ENCODE measurements around the gene LMLN.
"Not testable (repeated sequence)": the region's sequence is repeated elsewhere in the genome, so short reads cannot be mapped to it uniquely, and the experiment has no call there.

LMLN gene

DNA sequence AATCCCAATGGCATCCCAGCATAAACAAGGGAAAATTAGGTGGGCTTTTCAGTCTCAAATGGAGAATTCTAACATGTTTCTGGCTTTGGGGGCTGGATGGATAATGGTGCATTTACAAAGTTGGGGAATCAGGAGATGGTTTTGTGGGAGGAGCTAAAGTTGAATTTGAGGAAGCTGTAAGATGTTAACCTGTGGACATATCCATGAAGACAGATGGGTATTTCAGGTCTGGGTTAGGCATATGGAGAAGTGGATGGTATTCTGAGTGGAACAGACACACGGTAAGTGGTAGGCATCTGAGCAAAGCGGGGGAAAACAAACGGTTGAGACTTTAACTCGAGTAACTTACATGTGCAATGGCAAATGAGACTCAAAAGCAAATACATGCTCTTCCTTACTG lies 1.7 kb upstream of the LMLN start:
- no peak for DNase-seq

DNA sequence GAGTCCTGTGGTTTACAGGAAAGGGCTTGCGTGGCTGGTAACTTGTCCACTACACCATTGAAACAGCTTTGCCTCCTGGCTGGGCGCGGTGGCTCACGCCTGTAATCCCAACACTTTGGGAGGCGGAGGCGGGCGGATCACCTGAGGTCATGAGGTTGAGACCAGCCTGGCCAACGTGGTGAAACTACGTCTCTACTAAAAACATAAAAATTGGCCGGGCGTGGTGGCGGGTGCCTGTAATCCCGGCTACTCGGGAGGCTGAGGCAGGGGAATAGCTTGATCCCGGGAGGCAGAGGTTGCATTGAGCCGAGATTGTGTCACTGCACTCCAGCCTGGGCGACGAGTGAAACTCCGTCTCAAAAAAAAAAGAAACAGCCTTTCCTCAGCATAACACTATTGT lies 1.2 kb upstream of the LMLN start:
- not testable (repeated sequence) for DNase-seq

DNA sequence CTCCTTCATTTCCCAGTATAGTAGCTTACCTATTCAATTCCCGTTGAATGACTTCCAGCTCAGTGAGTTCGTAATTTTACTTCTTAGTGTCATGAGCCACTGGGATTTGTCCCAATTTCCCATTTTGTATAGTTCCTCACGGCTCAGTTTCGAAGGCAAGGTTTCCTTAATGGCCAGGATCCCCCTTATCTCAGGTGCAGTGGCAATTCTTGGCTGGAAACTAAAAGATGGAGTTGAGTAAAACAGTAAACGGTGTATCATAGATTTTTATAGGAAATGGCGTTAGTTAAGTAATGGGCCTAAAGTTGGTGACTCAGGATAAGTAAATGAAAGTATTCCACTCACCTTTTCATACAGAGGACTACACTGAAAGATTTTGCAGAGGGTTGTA lies 522 bp upstream of the LMLN start:
- no peak for DNase-seq

- no peak for DNase-seq
Observed at GRCh38 chr3:197960694-197961581, 921 bp downstream of the LMLN start.

- DNase-seq = no peak
Observed at GRCh38 chr3:197961582-197961945, 1.5 kb downstream of the LMLN start.

GRCh38 chr3:197963019-197963637 lies 3.1 kb downstream of the LMLN start:
- DNase-seq = no peak

GRCh38 chr3:197967337-197967989 lies 7.4 kb downstream of the LMLN start:
- DNase-seq = not testable (repeated sequence)

- no peak for DNase-seq
Observed at GRCh38 chr3:197970588-197970987, 10.6 kb downstream of the LMLN start.

GRCh38 chr3:197974016-197974415 lies 14.0 kb downstream of the LMLN start:
- no peak for DNase-seq

- DNase-seq = no peak
Observed at GRCh38 chr3:197975311-197975710, 15.3 kb downstream of the LMLN start.

GRCh38 chr3:197983076-197983475 lies 23.1 kb downstream of the LMLN start:
- no peak for DNase-seq

DNA sequence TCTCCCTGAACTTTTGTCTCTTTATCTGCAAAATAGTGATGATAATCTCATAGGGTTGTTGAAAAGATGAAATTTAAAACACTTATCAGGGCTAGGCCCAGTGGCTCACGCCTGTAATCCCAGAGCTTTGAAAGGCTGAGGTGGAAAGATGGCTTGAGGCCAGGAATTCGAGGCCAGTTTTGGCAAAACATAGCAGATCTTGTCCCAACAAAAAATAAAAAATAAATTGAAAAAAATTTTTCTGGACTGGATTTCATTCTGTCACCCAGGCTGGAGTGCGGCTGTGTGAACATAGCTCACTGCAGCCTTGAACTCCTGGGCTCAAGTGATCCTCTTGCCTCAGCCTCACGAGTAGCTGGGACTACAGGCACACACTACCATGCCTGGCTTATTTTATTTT lies 29.6 kb downstream of the LMLN start:
- no peak for DNase-seq

- no peak for DNase-seq
Observed at GRCh38 chr3:197994736-197995135, 34.7 kb downstream of the LMLN start.

DNA sequence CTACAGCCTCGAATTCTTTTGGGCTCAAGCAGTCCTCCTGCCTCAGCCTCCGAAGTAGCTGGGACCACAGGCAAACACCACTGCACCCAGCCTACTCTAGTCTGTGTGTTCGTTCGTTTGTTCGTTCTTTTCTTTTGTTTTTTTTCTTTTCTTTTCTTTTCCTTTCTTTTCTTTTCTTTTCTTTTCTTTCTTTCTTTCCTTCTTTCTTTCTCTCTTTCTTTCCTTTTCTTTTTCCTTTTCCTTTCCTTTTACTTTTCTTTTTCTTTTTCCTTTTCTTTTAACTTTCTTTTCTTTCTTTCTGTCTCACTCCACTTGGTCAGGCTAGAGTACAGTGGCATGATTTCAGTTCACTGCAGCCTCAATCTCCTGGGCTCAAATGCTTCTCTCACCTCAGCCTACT lies 36.8 kb downstream of the LMLN start:
- DNase-seq = no peak

- DNase-seq = no peak
Observed at GRCh38 chr3:197997936-197998335, 37.9 kb downstream of the LMLN start.

DNA sequence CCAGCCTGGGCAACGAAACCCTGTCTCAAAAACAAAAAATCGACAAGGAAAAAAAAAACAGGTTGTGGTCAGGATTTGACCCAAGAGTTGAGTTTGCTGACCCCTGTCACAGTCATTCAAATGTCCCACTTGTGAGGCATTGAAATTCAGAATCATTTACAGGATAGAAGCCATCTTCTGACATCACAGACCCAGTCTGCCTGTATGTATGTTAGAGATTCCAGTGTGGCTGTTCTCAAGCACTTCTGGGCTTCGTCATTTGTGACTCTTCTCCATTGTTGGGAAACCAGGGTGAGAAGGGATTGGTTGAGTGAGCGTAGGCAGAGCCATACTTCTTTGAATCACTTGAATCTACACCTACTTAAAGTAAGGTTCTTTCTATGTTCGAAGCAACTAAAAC lies 57.1 kb downstream of the LMLN start:
- no peak for DNase-seq

DNA sequence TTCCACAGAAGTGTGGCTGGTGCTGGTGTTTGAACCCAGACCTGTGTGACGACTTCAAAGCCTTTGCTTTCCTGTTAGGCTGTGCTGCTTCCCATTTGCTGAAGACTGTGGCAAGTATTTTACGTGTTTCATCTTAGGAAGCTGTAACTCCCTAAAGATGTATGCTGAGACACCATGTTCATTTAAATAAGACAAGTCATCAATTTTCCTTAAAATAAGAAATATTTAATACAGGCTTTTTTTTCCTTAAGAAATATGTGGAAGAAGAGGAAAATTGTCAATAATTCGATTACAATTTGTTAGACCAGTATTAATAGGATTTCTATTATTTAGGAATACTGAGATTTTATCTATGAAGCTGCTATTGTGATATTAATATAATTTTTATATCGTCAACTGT lies 58.4 kb downstream of the LMLN start:
- no peak for DNase-seq

DNA sequence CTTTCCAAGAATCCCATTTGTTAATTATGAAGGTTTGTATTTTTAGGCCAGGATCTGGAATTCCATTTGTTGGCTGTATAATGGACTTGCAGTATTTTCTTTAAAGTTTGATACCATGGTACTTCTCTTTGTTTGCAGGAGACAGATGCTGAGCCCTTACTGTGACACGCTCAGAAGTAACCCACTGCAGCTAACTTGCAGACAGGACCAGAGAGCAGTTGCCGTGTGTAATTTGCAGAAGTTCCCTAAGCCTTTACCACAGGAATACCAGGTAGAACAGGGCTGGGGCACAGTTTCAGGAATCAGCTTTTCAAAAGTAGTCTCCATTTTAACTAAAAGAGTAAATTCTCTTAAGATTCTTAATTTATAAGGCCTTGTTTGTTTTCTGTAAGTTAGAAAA lies 59.1 kb downstream of the LMLN start:
- no peak for DNase-seq

DNA sequence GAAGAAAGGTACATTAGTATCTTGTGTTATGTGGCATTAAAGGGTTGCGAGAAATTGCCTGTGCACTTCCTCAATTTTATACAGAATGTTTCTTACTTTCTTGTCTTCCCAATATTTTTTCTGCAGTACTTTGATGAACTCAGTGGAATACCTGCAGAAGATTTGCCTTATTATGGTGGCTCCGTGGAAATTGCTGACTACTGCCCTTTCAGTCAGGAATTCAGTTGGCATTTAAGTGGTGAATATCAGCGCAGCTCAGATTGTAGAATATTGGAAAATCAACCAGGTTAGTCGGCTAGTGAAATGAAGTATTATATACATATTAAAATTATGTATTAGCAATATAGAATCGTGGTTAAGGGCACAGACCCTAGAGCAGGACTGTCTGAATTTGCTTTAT lies 61.3 kb downstream of the LMLN start:
- DNase-seq = no peak

GRCh38 chr3:198022604-198023003 lies 62.6 kb downstream of the LMLN start:
- DNase-seq = no peak

- DNase-seq = no peak
Observed at GRCh38 chr3:198025644-198026043, 65.6 kb downstream of the LMLN start.

- DNase-seq = no peak
Observed at GRCh38 chr3:198026620-198027019, 66.6 kb downstream of the LMLN start.

GRCh38 chr3:198027045-198027798 lies 67.2 kb downstream of the LMLN start:
- no peak for DNase-seq
